IMR-90 (cell line): ENCODE measurements around the gene PIGU.

Source experiments
- CEBPB ChIP-seq: IDR thresholded peaks from 2 replicates; pipeline ENCODE4 v1.6.1; 2012; ENCODE audit warnings: low read depth, low read length, improper control_type of control experiment
- CTCF ChIP-seq: conservative IDR thresholded peaks from 2 replicates; pipeline ENCODE4 v1.5.1; 2012; ENCODE audit warnings: mild to moderate bottlenecking, low read depth, low read length, improper control_type of control experiment
- ELK1 ChIP-seq: fragments of 150-350 bp; IDR thresholded peaks from 2 replicates; pipeline ENCODE4 v1.6.1; 2016; ENCODE audit warnings: low read depth, mild to moderate bottlenecking, low read length, moderate library complexity, borderline replicate concordance
- MAFK ChIP-seq: IDR thresholded peaks from 2 replicates; pipeline ENCODE4 v1.6.1; 2012; ENCODE audit warnings: low read depth, low read length, improper control_type of control experiment
- SMC3 ChIP-seq: fragments of 150-350 bp; IDR thresholded peaks from 2 replicates; pipeline ENCODE4 v1.6.1; 2016; ENCODE audit warnings: low read depth, mild to moderate bottlenecking, antibody characterized with exemption, low read length, moderate library complexity

- TF ChIP-seq CTCF (no peak), CEBPB (no peak), ELK1 (no peak), MAFK (no peak), SMC3 (no peak)
Observed at GRCh38 chr20:34574426-34574825, 102.5 kb downstream of the PIGU start.
